GM06990 (cell line): ENCODE results near the gene CDYL.

ENCODE experiments used
- DNase-seq: peaks from one replicate; pipeline ENCODE4 v3.0.0-alpha.2; 2011; ENCODE audit not compliant: insufficient read length; ENCODE audit errors: extremely low read depth
- H3K27me3 ChIP-seq: replicated peaks from 2 replicates; pipeline ENCODE4 v1.6.0; 2011; ENCODE audit warnings: low read length; ENCODE audit not compliant: control insufficient read depth, insufficient read depth
- H3K36me3 ChIP-seq: 2 replicates; pipeline ENCODE4 v1.5.1; 2011; ENCODE audit warnings: low read length; ENCODE audit not compliant: control insufficient read depth, insufficient read depth
- H3K4me3 ChIP-seq: replicated peaks from 2 replicates; pipeline ENCODE4 v1.5.1; 2011; ENCODE audit warnings: low read depth, mild to moderate bottlenecking, control low read depth, low read length
- TF ChIP-seq, protein P1 (sequence below): IDR thresholded peaks from 2 replicates; pipeline ENCODE4 v1.5.1; 2011; ENCODE audit warnings: low read length, control low read depth, mild to moderate bottlenecking, inconsistent platforms; ENCODE audit not compliant: insufficient read depth, poor library complexity, severe bottlenecking

Gene CDYL

DNA sequence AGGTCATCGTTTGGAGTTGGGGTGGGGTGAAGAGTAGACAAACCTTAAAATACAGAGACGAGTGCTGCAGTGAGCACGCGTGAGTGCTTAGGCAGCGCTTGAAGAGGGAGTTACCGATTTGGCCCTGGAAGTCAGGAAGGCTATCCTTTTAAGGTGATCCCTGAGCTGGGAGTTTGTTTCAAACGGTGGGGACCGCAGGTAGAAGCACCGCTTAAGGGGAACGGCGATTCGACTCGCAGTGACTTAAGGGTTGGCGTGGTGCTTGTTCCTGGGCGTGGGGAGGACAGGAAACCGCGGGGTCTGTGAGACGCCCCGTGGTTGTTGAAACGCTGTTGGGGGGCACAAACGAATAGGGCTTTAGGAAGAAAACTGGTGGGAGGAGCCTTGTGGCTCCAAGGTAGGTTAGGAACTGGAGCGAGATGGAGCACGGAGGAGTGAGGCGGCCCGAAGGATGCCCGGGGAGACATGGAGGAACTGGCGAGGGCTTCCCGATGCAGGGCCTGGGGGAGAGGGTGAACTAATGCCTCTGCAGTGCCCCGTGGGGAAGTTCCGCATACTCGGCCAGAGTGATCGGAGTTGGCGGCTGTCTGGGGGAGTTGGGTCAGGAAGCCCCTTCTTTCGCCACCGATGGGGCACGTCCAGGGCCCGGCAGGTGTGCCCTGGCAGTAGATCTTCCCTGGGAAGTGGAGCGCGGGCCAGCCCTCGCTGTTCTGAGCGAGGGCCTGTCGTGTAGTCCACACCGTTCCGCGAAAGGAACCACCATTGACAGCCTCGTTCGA, 1.3 kb upstream of the CDYL start:
- TF ChIP-seq, protein P1, sequence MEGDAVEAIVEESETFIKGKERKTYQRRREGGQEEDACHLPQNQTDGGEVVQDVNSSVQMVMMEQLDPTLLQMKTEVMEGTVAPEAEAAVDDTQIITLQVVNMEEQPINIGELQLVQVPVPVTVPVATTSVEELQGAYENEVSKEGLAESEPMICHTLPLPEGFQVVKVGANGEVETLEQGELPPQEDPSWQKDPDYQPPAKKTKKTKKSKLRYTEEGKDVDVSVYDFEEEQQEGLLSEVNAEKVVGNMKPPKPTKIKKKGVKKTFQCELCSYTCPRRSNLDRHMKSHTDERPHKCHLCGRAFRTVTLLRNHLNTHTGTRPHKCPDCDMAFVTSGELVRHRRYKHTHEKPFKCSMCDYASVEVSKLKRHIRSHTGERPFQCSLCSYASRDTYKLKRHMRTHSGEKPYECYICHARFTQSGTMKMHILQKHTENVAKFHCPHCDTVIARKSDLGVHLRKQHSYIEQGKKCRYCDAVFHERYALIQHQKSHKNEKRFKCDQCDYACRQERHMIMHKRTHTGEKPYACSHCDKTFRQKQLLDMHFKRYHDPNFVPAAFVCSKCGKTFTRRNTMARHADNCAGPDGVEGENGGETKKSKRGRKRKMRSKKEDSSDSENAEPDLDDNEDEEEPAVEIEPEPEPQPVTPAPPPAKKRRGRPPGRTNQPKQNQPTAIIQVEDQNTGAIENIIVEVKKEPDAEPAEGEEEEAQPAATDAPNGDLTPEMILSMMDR: no peak
- Histone ChIP-seq H3K36me3 (no peaks in the 10 kb centered on the region), H3K27me3 (no peaks in the 10 kb centered on the region; the same call in 1 of the 2 replicates), H3K4me3 (peak overlapping the region; percentile 48)
- peak; percentile 16 for DNase-seq

DNA sequence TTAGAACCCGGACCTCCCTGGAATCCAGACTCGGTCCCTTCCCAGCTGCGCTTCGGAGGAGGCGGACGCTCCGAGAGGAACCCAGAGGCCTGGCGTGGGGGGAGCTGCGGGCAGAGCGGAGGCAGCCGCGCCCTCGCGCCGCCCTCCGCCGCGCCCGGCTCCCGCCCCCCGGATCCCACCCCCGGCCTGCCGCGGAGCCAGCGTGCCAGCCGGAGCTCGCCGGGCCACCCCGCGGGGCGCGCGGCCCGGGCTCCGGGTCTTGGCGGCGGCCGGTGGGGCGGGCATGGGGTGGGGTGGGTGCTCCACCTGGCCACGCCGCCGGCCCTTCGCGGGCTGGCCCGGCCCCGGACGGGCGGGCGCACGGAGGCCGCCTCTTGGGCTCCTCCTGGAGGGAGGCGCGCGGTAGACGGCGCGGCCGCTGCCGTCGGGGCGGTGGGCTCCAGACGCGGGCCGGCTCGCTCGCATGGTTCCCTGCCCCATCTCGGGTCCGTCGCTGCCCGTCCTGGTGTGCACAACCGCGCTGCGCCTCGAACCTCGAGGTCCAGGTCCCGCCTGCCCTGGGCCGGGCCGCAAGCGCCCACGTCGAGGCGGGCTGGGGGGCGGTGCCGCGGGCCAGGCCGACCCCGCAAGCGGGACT, 592 bp upstream of the CDYL start:
- TF ChIP-seq, protein P1: no peak
- peak overlapping the region; percentile 57 for H3K4me3 ChIP-seq
- H3K36me3 ChIP-seq: no peaks in the 10 kb centered on the region
- DNase-seq: peak; percentile 86
- H3K27me3 ChIP-seq: no peaks in the 10 kb centered on the region; the same call in 1 of the 2 replicates

DNA sequence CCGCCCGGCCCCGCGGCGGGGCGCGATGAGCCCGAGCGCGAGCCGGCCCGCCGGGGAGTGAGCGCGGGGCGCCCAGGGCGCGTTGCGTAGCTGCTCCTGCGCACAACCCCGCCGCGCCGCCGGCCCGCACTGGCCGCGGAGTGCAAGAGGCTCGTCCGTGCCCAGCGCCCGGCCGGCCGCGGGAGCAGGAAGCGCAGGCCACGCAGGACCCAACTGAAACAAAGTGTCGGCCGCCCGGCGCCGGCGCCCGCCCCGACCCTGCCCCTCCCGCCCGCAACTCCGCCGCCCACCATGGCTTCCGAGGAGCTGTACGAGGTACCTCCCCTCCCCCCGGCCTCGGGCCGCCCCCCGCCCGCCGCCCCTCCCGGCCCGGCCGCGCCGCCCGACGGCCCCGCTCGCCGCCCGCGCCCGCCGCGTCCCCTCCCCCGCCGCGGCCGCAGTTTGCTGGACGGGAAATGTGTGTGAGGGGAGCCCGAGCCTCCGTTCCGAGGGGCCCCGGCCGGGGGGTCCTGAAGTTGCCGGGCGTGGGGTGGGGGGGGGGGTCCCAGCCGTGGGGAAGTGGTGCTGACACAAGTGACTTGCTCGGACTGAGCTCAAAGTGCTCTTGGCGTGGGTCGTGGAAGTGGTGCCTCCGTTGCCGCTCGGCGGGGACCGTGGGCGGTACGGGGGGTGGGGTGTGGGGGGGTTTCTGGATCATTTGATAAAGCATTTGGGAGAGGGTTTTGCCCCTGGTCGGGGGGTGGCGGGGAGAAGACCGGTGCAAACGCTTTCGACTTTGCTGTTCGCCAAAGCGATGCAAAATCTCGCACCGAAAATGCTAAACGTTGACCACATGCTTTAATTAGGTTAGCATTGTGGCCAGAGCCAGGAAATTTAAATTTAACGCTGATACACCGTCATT, 539 bp downstream of the CDYL start:
- peak; percentile 65 for DNase-seq
- TF ChIP-seq, protein P1: no peak
- Histone ChIP-seq H3K4me3 (peak overlapping the region; percentile 72), H3K36me3 (no peaks in the 10 kb centered on the region), H3K27me3 (no peaks in the 10 kb centered on the region; the same call in 1 of the 2 replicates)

DNA sequence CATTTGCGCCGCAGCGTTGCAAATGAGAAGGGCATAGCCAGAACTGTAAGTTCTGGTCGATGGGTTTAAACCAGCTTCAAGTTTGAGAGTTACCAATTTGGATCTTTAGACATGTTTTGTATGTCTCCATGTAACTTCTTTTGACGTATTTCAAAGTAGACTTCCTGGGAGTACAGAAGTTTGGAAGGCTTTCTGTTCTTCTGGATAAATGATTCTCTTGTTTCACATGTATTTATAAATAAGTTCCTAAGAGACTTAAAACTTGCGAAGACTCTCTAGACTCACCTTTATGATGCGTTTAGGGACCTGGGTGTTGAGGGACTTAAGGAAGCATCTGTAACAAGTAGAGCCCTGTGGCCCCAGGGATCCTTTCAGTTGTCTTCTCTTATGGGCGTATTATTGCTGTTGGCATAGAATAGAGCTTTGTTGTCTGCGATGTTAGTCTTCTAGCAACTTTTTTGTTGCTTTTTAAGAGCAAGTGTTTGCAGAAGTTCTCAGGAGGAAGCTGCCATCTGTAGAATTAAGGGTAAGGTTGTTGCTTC, 1.3 kb downstream of the CDYL start:
- Histone ChIP-seq H3K4me3 (peak overlapping the region; percentile 72), H3K36me3 (no peaks in the 10 kb centered on the region), H3K27me3 (no peaks in the 10 kb centered on the region; the same call in 1 of the 2 replicates)
- DNase-seq: no peak
- TF ChIP-seq, protein P1: no peak

DNA sequence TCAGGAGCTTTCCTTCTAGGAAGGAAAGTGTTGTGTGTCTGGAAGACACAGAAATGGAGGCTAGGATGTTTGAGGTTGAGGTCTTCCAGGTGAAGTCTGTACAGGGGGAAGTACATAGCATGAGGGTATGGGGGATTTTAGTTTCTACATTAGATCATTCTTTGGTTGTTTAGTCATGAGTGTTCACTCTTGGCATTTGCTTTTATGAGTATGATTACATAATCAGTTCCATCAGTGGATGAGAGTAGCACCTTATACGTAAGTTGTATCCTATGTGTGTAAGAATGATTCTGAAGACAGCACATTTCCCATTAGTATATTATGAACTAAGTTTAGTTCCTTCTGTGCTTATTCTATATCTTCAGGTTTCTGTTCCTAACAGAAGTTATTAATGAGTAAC, 1.9 kb downstream of the CDYL start:
- Histone ChIP-seq H3K27me3 (no peaks in the 10 kb centered on the region; the same call in 1 of the 2 replicates), H3K36me3 (no peaks in the 10 kb centered on the region), H3K4me3 (peak overlapping the region; percentile 72)
- peak; percentile 57 for DNase-seq
- TF ChIP-seq, protein P1: no peak
